K562 (cell line): Measurements from ENCODE around the gene KLHDC2.
A peak's percentile ranks its signal among the peaks of the same experiment; 100 is the strongest.

Source experiments
- CTCF ChIP-seq, 3 experiments: IDR thresholded peaks in 2 of 3; conservative IDR thresholded peaks in 1 of 3; 2 replicates each; pipeline ENCODE4 v1.5.1; 2011 to 2012; ENCODE audit warnings: low read length in 3 of 3, mild to moderate bottlenecking in 3 of 3, control low read depth in 2 of 3, improper control_type of control experiment in 1 of 3, inconsistent platforms in 1 of 3, low read depth in 1 of 3, mixed read lengths in 1 of 3, moderate library complexity in 1 of 3; ENCODE audit not compliant: insufficient read depth in 2 of 3
- EZH2 ChIP-seq: IDR thresholded peaks from 2 replicates; pipeline ENCODE4 v1.6.1; 2012; ENCODE audit warnings: low read depth, mild to moderate bottlenecking, inconsistent platforms, low read length, borderline replicate concordance
- KLF16 ChIP-seq: IDR thresholded peaks from 2 replicates; pipeline ENCODE4 v1.6.1; 2016; ENCODE audit warnings: antibody characterized with exemption
- MAFF ChIP-seq: IDR thresholded peaks from 2 replicates; pipeline ENCODE4 v1.6.1; 2012; ENCODE audit warnings: low read length, improper control_type of control experiment
- POLR2A ChIP-seq: fragments of 450-650 bp; conservative IDR thresholded peaks from 2 replicates; pipeline ENCODE4 v1.6.1; 2016
- POLR2AphosphoS5 ChIP-seq: IDR thresholded peaks from 2 replicates; pipeline ENCODE4 v1.6.1; 2011; ENCODE audit warnings: mild to moderate bottlenecking, low read depth, low read length, moderate library complexity; ENCODE audit not compliant: control insufficient read depth, insufficient read depth
- UBTF ChIP-seq, 2 experiments: IDR thresholded peaks; 2 replicates each; pipeline ENCODE4 v1.6.1; 2012; ENCODE audit warnings: improper control_type of control experiment in 2 of 2, low read depth in 2 of 2, low read length in 2 of 2, borderline replicate concordance in 1 of 2
- ZHX1 ChIP-seq: fragments of 150-350 bp; conservative IDR thresholded peaks from 2 replicates; pipeline ENCODE4 v1.6.1; 2014; ENCODE audit warnings: low read length
- ZNF41 ChIP-seq: fragments of 250-450 bp; sonication (Bioruptor Pico); conservative IDR thresholded peaks from 2 replicates; pipeline ENCODE4 v1.4.0; 2020; ENCODE audit warnings: mild to moderate bottlenecking
- ZSCAN29 ChIP-seq: fragments of 450-650 bp; IDR thresholded peaks from 2 replicates; pipeline ENCODE4 v1.6.1; 2017

DNA sequence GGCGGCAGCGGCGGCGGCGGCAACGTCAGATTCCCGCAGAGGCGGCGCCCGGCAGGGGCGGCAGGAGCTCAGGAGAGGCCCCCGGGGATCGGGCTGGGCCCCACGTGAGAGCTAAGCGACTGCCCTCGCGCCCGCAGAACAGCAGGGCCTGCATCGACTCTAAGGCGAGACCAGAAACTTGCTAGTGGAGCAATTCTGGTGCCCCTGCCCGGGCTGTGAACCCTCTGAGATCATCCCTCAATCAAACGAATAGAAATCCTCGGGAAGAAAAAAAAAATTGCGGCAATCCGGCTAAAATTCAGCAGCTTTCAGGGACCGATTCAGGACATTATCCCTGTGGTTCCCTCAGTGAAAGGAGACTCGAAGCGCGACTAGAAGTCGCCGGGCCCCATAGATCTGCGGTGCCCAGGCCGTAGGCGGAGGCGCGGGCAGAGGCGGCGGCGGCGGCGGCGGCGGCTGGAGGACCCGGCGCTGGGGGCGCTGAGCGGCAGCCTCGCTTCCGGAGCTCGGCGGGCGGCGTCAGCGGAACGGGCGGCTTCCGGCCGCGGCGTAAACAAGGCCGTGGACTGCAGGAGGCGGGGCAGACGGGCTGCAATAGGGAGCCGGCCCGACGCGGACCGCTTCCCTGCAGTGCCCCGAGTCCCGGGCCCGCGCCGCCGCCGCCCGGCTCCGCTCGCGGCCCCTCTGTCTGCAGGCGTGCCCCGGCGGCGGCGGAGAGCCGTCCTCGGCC lies at the start of gene KLHDC2:
- TF ChIP-seq CTCF (IDR thresholded peaks at IDR 0.05 in 2 of 3, conservative IDR thresholded peaks at IDR 0.05 in 1 of 3; ENCODE audit: insufficient read depth in 2 of 3, low read depth in 1 of 3, low read length in 3 of 3) (peak in 2 of 3 experiments; percentile 24 to 59; a peak in 2 of 6 replicates), POLR2A (peak; percentile 54; the same call in 1 of the 2 replicates), ZHX1 (no peak), KLF16 (no peak), EZH2 (no peak), MAFF (no peak), UBTF (IDR thresholded peaks at IDR 0.05; ENCODE audit: borderline replicate concordance in 1 of 2, low read depth in 2 of 2, low read length in 2 of 2) (peak; percentile 58 to 95; a peak in 2 of 4 replicates), ZNF41 (CRISPR knock-in tag) (no peak), POLR2AphosphoS5 (peak; percentile 36; the same call in 1 of the 2 replicates), ZSCAN29 (no peak)
